GM12878 (cell line): ENCODE results near the gene CCDC106. TPM values are rescaled to one million over a fixed set of nuclear protein-coding genes. Genes with fewer than 3 reads are reported as not detected.

Experiments used
- ATF3 ChIP-seq: IDR thresholded peaks from 2 replicates; pipeline ENCODE4 v1.6.1; 2011; ENCODE audit warnings: low read depth, mild to moderate bottlenecking, low read length, moderate library complexity, borderline replicate concordance; ENCODE audit errors: extremely low read depth
- ATF7 ChIP-seq: fragments of 450-650 bp; IDR thresholded peaks from 2 replicates; pipeline ENCODE4 v1.6.1; 2016; ENCODE audit warnings: low read depth, mild to moderate bottlenecking
- CBFB ChIP-seq: IDR thresholded peaks from 2 replicates; pipeline ENCODE4 v1.6.1; 2016; ENCODE audit warnings: antibody characterized with exemption, low read depth
- CBX5 ChIP-seq: sonication (generic); IDR thresholded peaks from 2 replicates; pipeline ENCODE4 v1.6.1; 2016; ENCODE audit warnings: low read depth, moderate library complexity, mild to moderate bottlenecking, inconsistent platforms
- FOS ChIP-seq: IDR thresholded peaks from 3 replicates; pipeline ENCODE4 v1.6.1; 2011; ENCODE audit warnings: borderline replicate concordance; ENCODE audit not compliant: insufficient read length; ENCODE audit errors: extremely low read depth
- GABPA ChIP-seq: IDR thresholded peaks from 2 replicates; pipeline ENCODE4 v1.6.1; 2014; ENCODE audit warnings: antibody characterized with exemption, low read depth, mild to moderate bottlenecking, inconsistent platforms
- HDAC6 ChIP-seq: fragments of 200-600 bp; sonication (generic); IDR thresholded peaks from one replicate; pipeline ENCODE4 v1.8.0; 2017; ENCODE audit warnings: antibody characterized with exemption; ENCODE audit not compliant: unreplicated experiment
- HDGF ChIP-seq: fragments of 450-650 bp; IDR thresholded peaks from 2 replicates; pipeline ENCODE4 v1.6.1; 2016; ENCODE audit warnings: antibody characterized with exemption
- IRF4 ChIP-seq: IDR thresholded peaks from 2 replicates; pipeline ENCODE4 v1.6.1; 2011; ENCODE audit warnings: low read depth, low read length
- JUND ChIP-seq: IDR thresholded peaks from 2 replicates; pipeline ENCODE4 v1.6.1; 2012; ENCODE audit warnings: low read depth, mild to moderate bottlenecking, low read length, improper control_type of control experiment, moderate library complexity
- MYC ChIP-seq: IDR thresholded peaks from 2 replicates; pipeline ENCODE4 v1.6.1; 2011; ENCODE audit warnings: mild to moderate bottlenecking, low read length, moderate library complexity, inconsistent platforms; ENCODE audit not compliant: insufficient read depth, insufficient replicate concordance, insufficient read length, severe bottlenecking
- NBN ChIP-seq: fragments of 450-650 bp; IDR thresholded peaks from 2 replicates; pipeline ENCODE4 v1.6.1; 2016
- PAX8 ChIP-seq: fragments of 450-650 bp; IDR thresholded peaks from 2 replicates; pipeline ENCODE4 v1.6.1; 2017; ENCODE audit warnings: mild to moderate bottlenecking, moderate library complexity
- POLR2A ChIP-seq: IDR thresholded peaks from 2 replicates; pipeline ENCODE4 v1.6.1; 2011; ENCODE audit warnings: low read depth, mild to moderate bottlenecking, low read length
- RELA ChIP-seq: fragments of 450-650 bp; IDR thresholded peaks from 2 replicates; pipeline ENCODE4 v1.8.0; 2014; ENCODE audit warnings: borderline replicate concordance; ENCODE audit not compliant: partially characterized antibody
- SMAD1 ChIP-seq: fragments of 450-650 bp; IDR thresholded peaks from 2 replicates; pipeline ENCODE4 v1.6.1; 2018; ENCODE audit warnings: mild to moderate bottlenecking, low read depth; ENCODE audit not compliant: partially characterized antibody
- SREBF1 ChIP-seq: IDR thresholded peaks from 2 replicates; pipeline ENCODE4 v1.6.1; 2012; ENCODE audit warnings: mild to moderate bottlenecking, low read length
- WRNIP1 ChIP-seq: IDR thresholded peaks from 2 replicates; pipeline ENCODE4 v1.6.1; 2011; ENCODE audit warnings: low read depth, low read length, improper control_type of control experiment, borderline replicate concordance
- ZBED1 ChIP-seq: IDR thresholded peaks from 2 replicates; pipeline ENCODE4 v1.6.1; 2016; ENCODE audit warnings: borderline replicate concordance
- ZNF24 ChIP-seq: fragments of 450-650 bp; IDR thresholded peaks from 2 replicates; pipeline ENCODE4 v1.6.1; 2017; ENCODE audit warnings: antibody characterized with exemption, mild to moderate bottlenecking
- ZNF592 ChIP-seq: fragments of 450-650 bp; IDR thresholded peaks from 2 replicates; pipeline ENCODE4 v1.6.1; 2017; ENCODE audit warnings: mild to moderate bottlenecking, moderate library complexity
- ZNF687 ChIP-seq: fragments of 450-650 bp; IDR thresholded peaks from 2 replicates; pipeline ENCODE4 v1.6.1; 2017; ENCODE audit warnings: mild to moderate bottlenecking, moderate library complexity
- ZZZ3 ChIP-seq: IDR thresholded peaks from 2 replicates; pipeline ENCODE4 v1.6.1; 2011; ENCODE audit warnings: low read depth; ENCODE audit not compliant: control insufficient read depth, insufficient read length
- polyA plus RNA-seq, 11 experiments: library from polyadenylated mRNA; depleted of rRNA in 4 of 11; unstranded in 6 of 11; stranded (reverse) in 5 of 11; fragments of >200 nt; fragmentation: Nextera tagmentation in 4 of 11; fragmentation: Illumina TruSeq in 1 of 11; extraction: Ambion mirVana in 4 of 11; extraction: Trizol in 1 of 11; gene quantifications; 1 replicate in 1 of 11; 2 replicates in 10 of 11; pipeline versions ENCODE4 v1.2.1 to v1.2.3, GENCODE V29; 2011 to 2016; ENCODE audit warnings: inconsistent platforms in 2 of 11, missing spikeins in 2 of 11, low read depth in 1 of 11
- total RNA-seq, 4 experiments: library from RNA; depleted of rRNA in 3 of 4; stranded (reverse); fragments of >200 nt in 3 of 4; fragmentation: Illumina TruSeq in 1 of 4; extraction: Trizol in 1 of 4; gene quantifications; 2 replicates each; pipeline versions ENCODE4 v1.2.1 to v1.2.3, GENCODE V29; 2013 to 2021

The CCDC106 gene
- total and polyA plus RNA-seq, 10 of the 15 experiments (the other 5 are each of a cell fraction or from before 2014, with no cell fraction given) = 0.04 to 35.9 (median 19.8) TPM

GRCh38 chr19:55643003-55643886, 4.8 kb upstream of the CCDC106 start, which contains the start of gene ZNF581 (continued):
- TF ChIP-seq ZBED1 (0 out of 2 replicates have a peak, but pooled peaks have one; percentile 48), HDAC6 (no peak), PAX8 (no peak), JUND (no peak), ZNF592 (no peak), ATF3 (no peak), ZNF687 (no peak; the same call in 1 of the 2 replicates), ATF7 (peak; percentile 45), RELA (peak; percentile 85), ZZZ3 (no peak), SMAD1 (no peak), NBN (peak; percentile 94), HDGF (peak; percentile 65; the same call in 1 of the 2 replicates), POLR2A (peak; percentile 84), IRF4 (peak; percentile 51; the same call in 1 of the 2 replicates), GABPA (peak; percentile 90), ZNF24 (peak; percentile 48), CBFB (0 out of 2 replicates have a peak, but pooled peaks have one; percentile 54), CBX5 (peak; percentile 78; the same call in 1 of the 2 replicates), FOS (no peak), SREBF1 (no peak), MYC (peak; percentile 1), WRNIP1 (0 out of 2 replicates have a peak, but pooled peaks have one; percentile 45)
